ENCODE results near the gene SEC16A.

Gene SEC16A

DNA sequence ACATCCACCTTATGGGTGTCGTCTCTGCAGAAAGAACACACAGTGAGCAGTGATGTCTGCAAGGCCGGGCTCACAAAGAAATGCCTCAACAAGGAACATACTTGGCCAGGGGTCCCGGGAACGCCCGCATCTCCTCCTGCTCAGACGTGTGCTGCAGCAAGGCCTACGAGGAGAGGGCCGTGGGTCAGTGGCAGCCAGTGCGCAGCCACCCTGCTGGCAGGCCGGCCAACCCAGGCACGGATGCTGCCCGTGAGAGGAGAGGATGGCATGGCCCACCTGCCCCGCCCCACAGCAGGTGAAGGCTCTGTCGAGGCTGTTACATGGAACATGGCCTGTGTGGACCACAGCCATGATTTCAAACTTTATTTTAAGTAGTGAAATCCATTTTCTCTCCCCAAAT is 19.3 kb downstream of the SEC16A start:
- Histone ChIP-seq H3K79me2 (ENCODE audit: low read length) (peaks cover 3% of the 10 kb centered on the region; the same call in 1 of the 2 replicates), H4K20me1 (ENCODE audit: insufficient read depth, low read length) (no peaks in the 10 kb centered on the region), H3K9me3 (replicated peaks; ENCODE audit: insufficient read depth, low read length) (no peaks in the 10 kb centered on the region), H3K27ac (ENCODE audit: low read length) (no peak overlapping the region), H3K9ac (ENCODE audit: low read length) (no peak overlapping the region), H3K27me3 (replicated peaks; ENCODE audit: insufficient read depth, low read length) (no peaks in the 10 kb centered on the region), H3K4me3 (ENCODE audit: low read length) (no peak overlapping the region), H3F3A (ENCODE audit: insufficient read depth, low read length) (no peaks in the 10 kb centered on the region), H3K9me2 (replicated peaks; ENCODE audit: insufficient read depth, low read length) (no peaks in the 10 kb centered on the region), H2AFZ (ENCODE audit: low read length) (no peak overlapping the region), H3K36me3 (replicated peaks; ENCODE audit: insufficient read depth, low read length) (peaks cover 2% of the 10 kb centered on the region), H3K4me2 (ENCODE audit: low read depth, low read length) (no peak overlapping the region), H3K4me1 (ENCODE audit: low read length) (no peaks in the 10 kb centered on the region)
- DNase-seq: no peak
- TF ChIP-seq EZH2 (optimal IDR thresholded peaks at IDR 0.05; ENCODE audit: low read depth, low read length): no peak
- no peak for TF ChIP-seq EZH2phosphoT487 (IDR thresholded peaks at IDR 0.05; ENCODE audit: low read length)
- TF ChIP-seq, protein P1, sequence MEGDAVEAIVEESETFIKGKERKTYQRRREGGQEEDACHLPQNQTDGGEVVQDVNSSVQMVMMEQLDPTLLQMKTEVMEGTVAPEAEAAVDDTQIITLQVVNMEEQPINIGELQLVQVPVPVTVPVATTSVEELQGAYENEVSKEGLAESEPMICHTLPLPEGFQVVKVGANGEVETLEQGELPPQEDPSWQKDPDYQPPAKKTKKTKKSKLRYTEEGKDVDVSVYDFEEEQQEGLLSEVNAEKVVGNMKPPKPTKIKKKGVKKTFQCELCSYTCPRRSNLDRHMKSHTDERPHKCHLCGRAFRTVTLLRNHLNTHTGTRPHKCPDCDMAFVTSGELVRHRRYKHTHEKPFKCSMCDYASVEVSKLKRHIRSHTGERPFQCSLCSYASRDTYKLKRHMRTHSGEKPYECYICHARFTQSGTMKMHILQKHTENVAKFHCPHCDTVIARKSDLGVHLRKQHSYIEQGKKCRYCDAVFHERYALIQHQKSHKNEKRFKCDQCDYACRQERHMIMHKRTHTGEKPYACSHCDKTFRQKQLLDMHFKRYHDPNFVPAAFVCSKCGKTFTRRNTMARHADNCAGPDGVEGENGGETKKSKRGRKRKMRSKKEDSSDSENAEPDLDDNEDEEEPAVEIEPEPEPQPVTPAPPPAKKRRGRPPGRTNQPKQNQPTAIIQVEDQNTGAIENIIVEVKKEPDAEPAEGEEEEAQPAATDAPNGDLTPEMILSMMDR (IDR thresholded peaks at IDR 0.05; ENCODE audit: low read length): no peak

DNA sequence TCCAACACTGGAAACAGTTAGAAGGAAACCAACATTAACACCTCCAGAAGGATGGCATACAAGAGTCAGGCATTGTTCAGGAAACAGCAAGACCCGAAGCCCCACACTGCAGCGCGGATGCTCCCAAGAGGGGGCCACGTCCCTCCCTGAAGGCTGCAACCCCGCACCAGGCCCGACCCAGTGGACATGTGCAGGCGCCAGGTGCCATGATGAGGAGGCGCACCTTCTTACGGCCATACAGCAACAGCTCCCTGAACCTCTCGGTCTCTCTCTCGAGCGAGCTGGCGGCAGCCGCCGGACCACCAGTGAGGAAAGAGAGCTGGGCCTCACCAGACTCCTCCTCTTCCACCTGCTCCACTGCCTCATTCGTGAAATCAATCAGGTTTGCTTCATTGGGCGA is 20.2 kb downstream of the SEC16A start:
- Histone ChIP-seq H3K27ac (ENCODE audit: low read length) (no peak overlapping the region), H3K4me1 (ENCODE audit: low read length) (no peaks in the 10 kb centered on the region), H3K27me3 (replicated peaks; ENCODE audit: insufficient read depth, low read length) (no peaks in the 10 kb centered on the region), H3K36me3 (replicated peaks; ENCODE audit: insufficient read depth, low read length) (peaks cover 2% of the 10 kb centered on the region), H3K9ac (ENCODE audit: low read length) (no peak overlapping the region), H3K79me2 (ENCODE audit: low read length) (peaks cover 3% of the 10 kb centered on the region; the same call in 1 of the 2 replicates), H3K9me2 (replicated peaks; ENCODE audit: insufficient read depth, low read length) (no peaks in the 10 kb centered on the region), H3K4me2 (ENCODE audit: low read depth, low read length) (no peak overlapping the region), H4K20me1 (ENCODE audit: insufficient read depth, low read length) (no peaks in the 10 kb centered on the region), H2AFZ (ENCODE audit: low read length) (no peak overlapping the region), H3K4me3 (ENCODE audit: low read length) (no peak overlapping the region), H3K9me3 (replicated peaks; ENCODE audit: insufficient read depth, low read length) (no peaks in the 10 kb centered on the region), H3F3A (ENCODE audit: insufficient read depth, low read length) (no peaks in the 10 kb centered on the region)
- no peak for DNase-seq
- no peak for TF ChIP-seq EZH2 (optimal IDR thresholded peaks at IDR 0.05; ENCODE audit: low read depth, low read length)
- TF ChIP-seq EZH2phosphoT487 (IDR thresholded peaks at IDR 0.05; ENCODE audit: low read length): no peak
- TF ChIP-seq, protein P1 (IDR thresholded peaks at IDR 0.05; ENCODE audit: low read length): no peak

DNA sequence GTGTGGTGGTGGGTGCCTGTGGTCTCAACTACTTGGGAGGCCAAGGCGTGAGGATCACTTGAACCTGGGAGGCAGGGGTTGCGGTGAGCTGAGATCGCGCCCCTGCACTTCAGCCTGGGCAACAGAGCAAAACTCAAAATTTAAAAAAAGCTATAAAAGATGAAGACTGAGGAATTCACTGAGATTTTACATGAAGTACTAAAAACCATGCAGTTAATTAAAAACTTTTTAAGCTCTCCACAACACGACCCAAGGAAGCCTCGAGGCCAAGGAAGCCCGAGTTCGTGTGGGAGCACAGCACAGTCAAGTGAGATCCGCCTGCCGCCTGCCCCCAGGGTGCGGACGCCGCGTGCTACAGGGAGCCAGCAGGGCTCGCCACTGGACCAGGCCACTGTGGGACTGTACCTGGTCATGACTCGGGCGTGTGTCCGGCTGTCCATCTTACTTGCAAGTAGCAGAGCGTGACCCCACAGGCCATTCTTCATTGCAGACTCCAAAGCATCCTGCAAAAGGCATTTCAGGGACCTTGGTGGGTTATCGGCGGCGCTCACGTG is 22.0 kb downstream of the SEC16A start:
- no peaks in the 10 kb centered on the region for H3F3A ChIP-seq (ENCODE audit: insufficient read depth, low read length)
- H3K4me3 ChIP-seq (ENCODE audit: low read length): no peak overlapping the region
- H3K27me3 ChIP-seq (replicated peaks; ENCODE audit: insufficient read depth, low read length): no peaks in the 10 kb centered on the region
- H3K36me3 ChIP-seq (replicated peaks; ENCODE audit: insufficient read depth, low read length): peaks cover 2% of the 10 kb centered on the region; the same call in 1 of the 2 replicates
- H3K4me2 ChIP-seq (ENCODE audit: low read depth, low read length): no peak overlapping the region
- H3K9me2 ChIP-seq (replicated peaks; ENCODE audit: insufficient read depth, low read length): no peaks in the 10 kb centered on the region
- no peak overlapping the region for H2AFZ ChIP-seq (ENCODE audit: low read length)
- no peak for TF ChIP-seq EZH2 (optimal IDR thresholded peaks at IDR 0.05; ENCODE audit: low read depth, low read length)
- no peak for TF ChIP-seq EZH2phosphoT487 (IDR thresholded peaks at IDR 0.05; ENCODE audit: low read length)
- TF ChIP-seq, protein P1 (IDR thresholded peaks at IDR 0.05; ENCODE audit: low read length): no peak
- no peaks in the 10 kb centered on the region for H3K9me3 ChIP-seq (replicated peaks; ENCODE audit: insufficient read depth, low read length)
- H3K79me2 ChIP-seq (ENCODE audit: low read length): peaks cover 3% of the 10 kb centered on the region; the same call in 1 of the 2 replicates
- H3K4me1 ChIP-seq (ENCODE audit: low read length): no peaks in the 10 kb centered on the region
- no peak for DNase-seq
- H3K9ac ChIP-seq (ENCODE audit: low read length): no peak overlapping the region
- H4K20me1 ChIP-seq (ENCODE audit: insufficient read depth, low read length): no peaks in the 10 kb centered on the region
- H3K27ac ChIP-seq (ENCODE audit: low read length): no peak overlapping the region
